Measurements from ENCODE around the gene DUSP28.

Gene DUSP28

DNA sequence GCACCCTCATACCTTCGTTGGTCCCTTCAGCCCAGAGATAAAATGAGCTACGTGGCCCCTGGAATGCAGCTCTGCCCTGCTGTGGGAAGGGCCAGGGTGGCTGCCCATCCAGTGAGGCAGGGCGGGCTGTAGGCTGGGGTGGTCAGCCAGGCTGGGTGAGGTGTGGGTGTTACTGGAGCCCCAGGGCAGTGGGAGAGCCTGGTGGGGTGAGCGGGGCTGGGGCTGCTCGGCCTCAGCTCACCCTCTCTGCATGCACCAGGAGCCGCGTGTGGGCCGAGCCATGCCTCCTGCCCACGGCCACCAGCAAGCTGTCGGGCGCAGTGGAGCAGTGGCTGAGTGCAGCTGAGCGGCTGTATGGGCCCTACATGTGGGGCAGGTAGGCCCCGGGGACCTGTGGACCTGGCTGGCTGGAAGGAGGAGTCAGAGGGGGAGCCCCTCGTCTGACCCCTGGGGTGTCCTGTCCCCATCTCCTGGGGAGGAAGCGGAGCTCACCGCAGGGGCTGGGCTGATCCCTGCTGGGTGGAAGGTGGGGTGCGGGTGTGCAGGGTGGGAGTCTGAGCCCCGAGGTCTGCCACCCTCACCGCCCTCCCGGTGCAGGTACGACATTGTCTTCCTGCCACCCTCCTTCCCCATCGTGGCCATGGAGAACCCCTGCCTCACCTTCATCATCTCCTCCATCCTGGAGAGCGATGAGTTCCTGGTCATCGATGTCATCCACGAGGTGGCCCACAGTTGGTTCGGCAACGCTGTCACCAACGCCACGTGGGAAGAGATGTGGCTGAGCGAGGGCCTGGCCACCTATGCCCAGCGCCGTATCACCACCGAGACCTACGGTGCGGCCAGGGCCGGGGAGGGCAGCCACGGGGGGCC lies 13.6 kb downstream of the DUSP28 start:
- DNase-seq = no peak

DNA sequence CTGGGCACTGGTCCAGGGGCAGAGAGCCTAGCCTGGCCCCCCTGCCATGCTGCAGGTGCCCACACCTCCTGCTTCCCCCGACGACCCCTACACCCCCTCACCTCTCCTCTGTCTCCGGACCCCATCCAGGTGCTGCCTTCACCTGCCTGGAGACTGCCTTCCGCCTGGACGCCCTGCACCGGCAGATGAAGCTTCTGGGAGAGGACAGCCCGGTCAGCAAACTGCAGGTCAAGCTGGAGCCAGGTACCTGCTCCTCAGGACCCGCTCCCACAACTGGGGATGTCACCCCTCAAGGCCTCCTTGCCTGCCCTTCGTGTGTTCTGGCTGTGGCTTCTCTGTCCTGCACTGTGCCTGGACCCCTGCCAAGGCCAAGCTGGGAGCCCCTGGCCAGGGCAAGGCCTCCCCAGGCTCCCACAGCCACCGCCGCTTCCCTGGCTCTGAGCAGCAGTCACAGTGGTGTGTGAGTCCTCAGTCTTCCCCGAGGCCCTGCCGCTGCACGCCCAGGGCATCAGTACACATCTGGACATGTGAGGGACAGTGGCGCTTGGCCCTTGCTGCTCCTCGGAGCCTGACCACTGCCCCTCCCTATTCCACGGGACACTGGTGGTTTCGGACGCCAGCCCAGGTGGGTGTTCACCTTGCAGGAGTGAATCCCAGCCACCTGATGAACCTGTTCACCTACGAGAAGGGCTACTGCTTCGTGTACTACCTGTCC lies 14.4 kb downstream of the DUSP28 start:
- no peak for DNase-seq

- no peak for DNase-seq
Measured at GRCh38 chr2:240575101-240575965, 15.2 kb downstream of the DUSP28 start.

GRCh38 chr2:240576036-240576435 lies 15.9 kb downstream of the DUSP28 start:
- DNase-seq = no peak

DNA sequence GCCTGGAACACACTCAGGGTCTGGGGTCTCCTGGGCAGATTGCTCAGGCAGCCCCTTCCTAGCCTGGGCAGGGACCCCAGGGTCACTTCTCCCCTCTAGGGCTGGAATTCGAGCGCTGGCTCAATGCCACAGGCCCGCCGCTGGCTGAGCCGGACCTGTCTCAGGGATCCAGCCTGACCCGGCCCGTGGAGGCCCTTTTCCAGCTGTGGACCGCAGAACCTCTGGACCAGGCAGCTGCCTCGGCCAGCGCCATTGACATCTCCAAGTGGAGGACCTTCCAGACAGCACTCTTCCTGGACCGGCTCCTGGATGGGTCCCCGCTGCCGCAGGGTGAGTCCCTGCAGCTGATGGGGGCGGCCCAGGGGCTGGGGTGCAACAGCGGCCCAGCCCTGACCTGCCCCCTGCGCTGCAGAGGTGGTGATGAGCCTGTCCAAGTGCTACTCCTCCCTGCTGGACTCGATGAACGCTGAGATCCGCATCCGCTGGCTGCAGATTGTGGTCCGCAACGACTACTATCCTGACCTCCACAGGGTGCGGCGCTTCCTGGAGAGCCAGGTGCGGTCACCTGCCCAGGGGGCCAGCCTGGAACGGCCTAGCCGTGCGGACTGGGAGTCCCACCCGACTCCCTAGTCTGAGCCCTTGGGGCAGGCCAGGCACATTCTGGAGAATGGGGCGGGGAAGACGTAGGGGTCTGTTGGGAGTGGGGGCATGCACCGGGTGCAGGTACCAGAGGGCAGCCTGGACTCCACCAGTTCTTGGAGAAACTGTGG lies 16.5 kb downstream of the DUSP28 start:
- no peak for DNase-seq

DNA sequence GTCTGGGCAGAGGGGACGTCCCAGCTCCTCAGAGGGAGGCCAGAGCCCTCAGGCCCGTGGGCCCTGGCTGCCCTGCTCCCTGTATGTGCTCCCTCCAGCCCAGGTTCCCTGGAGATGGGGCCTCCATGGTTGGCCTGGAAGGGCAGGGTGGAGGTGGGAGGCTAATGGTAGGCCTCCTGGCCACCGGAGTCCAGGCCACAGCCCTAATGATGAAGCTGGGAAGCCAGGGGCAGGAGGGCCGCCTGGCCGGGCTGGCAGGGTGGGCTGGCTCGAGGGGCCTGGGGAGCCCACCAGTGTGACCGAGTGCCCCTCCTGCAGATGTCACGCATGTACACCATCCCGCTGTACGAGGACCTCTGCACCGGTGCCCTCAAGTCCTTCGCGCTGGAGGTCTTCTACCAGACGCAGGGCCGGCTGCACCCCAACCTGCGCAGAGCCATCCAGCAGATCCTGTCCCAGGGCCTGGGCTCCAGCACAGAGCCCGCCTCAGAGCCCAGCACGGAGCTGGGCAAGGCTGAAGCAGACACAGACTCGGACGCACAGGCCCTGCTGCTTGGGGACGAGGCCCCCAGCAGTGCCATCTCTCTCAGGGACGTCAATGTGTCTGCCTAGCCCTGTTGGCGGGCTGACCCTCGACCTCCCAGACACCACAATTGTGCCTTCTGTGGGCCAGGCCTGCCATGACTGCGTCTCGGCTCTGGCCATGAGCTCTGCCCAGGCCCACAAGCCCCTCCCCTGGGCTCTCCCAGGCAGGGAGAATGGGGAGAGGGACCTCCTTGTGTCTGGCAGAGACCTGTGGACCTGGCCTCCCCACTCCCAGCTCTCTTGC lies 17.3 kb downstream of the DUSP28 start:
- no peak for DNase-seq

GRCh38 chr2:240578110-240578450 lies 17.9 kb downstream of the DUSP28 start:
- no peak for DNase-seq

DNA sequence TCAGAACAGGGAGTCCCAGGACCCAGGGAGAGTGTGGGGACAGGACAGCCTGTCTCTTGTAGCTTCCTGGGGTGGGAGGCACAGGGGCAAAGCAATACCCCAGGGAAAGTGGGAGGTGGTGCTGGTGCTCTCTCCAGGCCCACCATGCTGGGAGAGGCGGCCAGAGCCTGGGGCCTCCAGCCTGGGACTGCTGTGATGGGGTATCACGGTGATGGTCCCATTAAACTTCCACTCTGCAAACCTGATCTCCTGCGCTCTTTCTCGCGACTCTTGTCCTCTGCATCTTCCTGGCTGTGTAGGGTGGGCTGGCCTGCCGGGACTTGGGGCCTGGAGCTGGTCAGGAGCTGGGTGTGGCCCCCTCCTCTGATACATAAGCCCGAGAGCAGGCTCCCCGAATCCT lies 18.3 kb downstream of the DUSP28 start:
- DNase-seq = no peak

DNA sequence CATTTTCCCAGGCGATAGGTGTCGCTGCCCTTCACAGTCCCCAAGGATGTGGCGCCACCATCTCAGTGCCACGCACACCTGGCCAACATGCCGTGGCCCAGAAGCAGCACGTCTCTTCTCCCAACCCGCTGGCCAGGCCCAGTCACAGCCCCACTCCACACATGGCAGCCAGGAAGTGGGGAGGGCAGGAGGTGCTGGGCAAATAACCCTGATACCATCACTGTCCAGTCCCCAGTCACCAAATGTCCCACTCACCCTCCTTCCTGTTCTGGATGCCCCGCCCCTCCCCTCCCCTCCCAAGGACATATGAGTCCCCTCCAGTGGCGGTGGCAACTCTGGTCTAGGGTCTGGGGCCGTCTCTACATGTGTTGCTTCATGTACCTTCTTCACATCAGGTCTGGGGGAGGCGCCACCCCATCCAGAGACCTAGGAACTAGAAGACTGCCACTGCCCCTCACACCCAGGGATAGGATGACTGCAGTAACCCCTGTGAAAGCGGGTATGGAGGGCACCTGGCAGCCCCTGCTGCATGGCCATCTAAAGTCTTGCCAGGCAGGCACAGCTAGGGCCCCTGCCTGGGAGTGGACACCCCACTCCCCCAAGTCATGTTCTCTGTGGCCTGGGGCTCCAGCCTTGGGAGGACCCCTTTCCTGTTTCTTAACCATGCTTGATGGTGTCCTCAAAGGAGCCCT lies 19.1 kb downstream of the DUSP28 start:
- no peak for DNase-seq

DNA sequence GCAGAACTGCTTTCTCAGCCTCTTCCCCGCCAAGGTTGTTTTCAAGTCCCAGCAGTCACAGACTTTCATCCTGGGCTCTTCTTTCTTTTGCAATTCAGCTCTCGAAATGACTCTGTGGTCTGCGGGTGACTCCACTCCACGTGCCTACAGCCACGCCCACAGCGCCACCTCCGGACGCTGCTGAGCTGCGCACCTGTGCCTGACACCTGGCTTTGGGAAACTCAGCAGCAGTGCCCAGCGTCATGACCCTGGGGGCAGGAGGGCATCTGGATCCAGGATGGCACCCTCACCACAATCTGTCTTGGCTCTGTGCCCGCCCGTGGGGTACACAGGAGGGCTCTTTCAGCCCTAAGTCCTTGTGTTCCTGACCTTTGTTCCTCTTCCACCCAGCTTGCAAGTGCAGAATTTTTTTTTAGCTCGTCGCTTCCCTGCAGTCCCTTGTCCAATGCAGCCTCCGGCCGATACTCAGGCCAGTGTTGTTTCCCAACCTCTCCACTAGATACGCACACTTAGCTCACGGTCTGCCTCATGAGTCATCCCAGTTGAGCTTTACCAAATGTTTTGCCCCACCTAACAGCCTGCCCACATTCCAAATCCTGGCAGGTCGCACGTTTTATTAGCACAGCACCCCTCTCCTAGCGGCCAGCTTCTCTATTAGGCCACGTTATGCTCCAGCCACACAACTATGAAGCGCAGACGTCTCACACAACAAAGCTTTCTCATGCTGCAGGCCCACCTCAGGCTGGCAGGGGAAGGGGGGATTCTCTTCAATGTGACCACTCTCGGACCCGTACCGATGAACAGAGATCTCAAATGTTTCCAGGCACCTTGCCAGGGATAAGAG lies 19.8 kb downstream of the DUSP28 start:
- no peak for DNase-seq

- DNase-seq = no peak
Measured at GRCh38 chr2:240581811-240582210, 21.7 kb downstream of the DUSP28 start.

DNA sequence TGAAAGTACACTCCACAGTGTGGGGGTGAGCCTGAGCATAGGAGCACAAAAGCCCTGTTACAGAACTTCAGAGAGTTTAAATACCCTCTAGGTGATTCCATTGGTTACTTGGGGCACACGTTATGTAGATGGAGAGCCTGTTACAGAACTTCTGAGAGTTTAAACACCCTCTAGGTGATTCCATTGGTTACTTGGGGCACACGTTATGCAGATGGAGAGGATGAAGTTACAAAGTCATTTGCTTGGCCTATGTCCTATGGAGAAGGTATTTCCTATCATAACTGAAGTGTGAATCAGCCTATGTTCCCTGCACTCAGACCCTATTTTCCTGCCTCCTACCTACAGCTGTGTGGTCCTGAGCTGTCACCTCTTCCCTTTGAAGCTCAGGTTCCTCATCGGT lies 22.6 kb downstream of the DUSP28 start:
- no peak for DNase-seq

- DNase-seq = no peak
Measured at GRCh38 chr2:240583774-240584173, 23.6 kb downstream of the DUSP28 start.

DNA sequence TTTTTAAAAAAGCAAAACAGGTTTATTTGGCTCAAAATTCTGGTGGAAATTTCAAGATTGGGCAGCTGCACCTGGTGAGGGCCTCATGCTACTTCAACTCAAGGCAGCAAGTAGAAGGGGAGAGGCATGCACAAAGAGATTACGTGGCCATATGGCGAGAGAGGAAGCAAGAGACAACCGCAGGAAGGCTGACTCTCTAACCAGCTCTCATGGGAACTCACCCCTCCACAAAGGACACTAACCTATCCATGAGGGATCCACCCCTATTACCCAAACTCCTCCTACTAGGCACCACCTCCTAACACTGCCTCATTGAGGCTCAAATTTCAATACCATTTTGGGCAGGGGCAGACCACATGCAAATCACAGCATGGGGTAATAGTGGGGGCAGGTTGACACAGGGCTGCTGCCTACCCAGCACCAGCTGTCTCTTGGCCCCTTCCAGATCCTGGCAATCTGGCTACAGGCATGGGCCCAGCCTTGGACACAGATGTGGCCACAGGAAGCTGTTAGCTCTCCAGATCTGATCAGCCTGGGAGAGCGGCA lies 24.4 kb downstream of the DUSP28 start:
- DNase-seq = no peak

- no peak for DNase-seq
Measured at GRCh38 chr2:240585101-240585500, 24.9 kb downstream of the DUSP28 start.

DNA sequence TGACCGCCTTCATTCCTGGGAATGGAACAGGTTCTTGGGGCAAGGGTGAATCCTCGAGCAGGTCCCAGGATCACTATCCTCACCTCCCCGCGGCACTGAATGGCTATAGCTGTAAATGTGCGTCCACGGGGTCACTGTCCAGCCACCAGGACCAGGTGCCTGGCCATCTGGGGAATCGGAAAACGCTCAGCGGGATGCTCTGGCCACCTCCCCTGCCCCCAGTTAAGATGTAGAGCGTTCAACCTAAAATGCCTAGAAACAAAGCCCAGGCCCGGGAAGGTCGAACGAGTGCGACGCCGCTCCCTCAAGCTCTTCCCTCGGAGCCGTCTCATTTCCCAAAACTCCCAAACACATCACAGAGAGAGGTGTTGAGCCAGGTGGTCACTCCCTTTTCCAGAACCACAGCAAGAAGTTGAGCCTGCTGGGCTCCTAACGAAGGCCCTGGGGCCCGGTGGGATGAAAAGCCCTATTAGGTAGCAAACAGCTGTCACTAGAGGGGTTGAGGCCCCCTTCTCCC lies 25.6 kb downstream of the DUSP28 start:
- DNase-seq = no peak

DNA sequence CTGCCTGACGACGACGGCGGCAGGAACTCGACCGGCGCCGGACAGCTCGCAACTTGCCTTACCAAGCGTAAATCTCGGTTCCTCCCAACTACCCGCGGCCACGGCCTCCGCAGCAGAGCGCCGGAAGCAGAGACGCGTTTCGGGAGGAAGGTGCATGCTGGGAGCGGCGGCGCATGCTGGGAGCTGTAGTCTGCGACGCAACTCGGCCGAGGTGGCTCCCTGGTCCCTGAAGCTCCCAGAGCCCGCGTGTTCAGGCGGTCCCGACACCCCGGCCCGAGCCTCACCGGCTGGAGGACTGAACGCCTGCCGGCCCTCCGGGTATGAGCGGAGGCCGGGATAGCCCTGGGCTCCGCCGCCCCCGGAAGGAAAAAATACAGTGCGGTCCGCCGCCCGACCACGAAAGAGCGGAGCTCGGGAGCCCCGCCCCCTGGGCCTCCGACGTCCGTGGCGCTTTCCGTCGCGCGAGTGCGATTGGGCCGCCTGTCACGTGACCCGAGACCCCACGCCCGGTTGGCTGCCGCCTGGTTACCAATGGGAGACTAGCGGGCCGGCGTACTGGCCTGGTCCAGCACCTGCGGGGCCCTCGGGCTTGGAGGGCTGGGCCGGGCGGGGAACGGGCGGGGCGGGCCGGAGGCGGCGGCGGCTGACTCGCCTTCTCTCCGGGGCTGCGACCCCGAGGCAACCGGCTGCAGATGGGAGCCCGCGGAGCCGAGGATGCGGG lies 26.2 kb downstream of the DUSP28 start, which contains the start of gene CAPN10:
Gene CAPN10 (plus strand): TSS at position 537 of the 721 bp plus-strand sequence. CDS start 178 bp downstream, at position 715.
- DNase-seq = peak; percentile 64 to 84

DNA sequence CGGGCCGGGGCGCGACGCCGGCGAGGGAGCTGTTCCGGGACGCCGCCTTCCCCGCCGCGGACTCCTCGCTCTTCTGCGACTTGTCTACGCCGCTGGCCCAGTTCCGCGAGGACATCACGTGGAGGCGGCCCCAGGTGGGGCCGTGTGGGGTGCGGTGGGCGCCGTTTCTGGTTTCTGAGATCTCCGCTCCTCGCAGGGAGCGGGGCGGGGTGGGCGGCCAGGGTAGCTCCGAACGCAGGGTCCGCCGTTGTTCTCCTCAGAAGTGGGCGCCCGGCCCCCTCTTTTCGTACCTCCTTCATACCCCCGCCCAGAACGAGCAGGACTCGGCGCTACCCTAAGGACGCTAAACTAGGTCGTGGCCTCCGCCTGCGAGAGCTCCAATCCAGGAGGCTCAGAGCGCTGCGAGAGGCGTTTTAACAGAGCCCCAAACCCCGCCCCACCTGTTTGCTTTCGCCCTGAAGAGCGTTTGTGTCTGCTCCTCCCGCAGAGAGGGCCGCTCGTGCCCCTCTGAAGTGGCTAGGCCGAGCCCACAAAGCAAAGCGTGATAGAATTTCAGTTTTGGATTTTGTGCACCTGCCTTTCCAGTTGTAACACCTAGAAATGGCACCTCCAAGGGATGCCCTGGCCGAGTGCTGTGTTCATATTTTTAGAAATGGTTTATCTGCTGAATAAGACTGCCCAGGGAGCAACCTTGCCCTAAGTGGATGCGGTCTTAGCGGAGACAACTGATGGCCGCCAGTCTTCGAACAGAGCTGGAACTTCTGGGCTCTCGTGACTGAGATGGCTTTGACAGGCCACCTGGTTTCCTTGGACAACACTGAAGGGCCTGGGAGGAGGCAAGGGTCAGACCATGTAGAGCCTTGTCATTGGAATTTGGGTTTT lies 27.0 kb downstream of the DUSP28 start:
- peak; percentile 26 to 35 for DNase-seq

All from NCI-H187 (cell line).